Measurements from ENCODE around the gene ANXA2. TPM values are rescaled to one million over a fixed set of nuclear protein-coding genes. Genes with fewer than 3 reads are reported as not detected.

ANXA2 gene
- total RNA-seq, 1 experiment from 2014 or later: 1,038 TPM

- Histone ChIP-seq H3K27ac (ENCODE audit: low read depth, low read length, poor library complexity, severe bottlenecking) (no peak overlapping the region), H3K4me1 (ENCODE audit: insufficient read depth, low read length, poor library complexity, severe bottlenecking) (no peaks in the 10 kb centered on the region), H3K27me3 (replicated peaks; ENCODE audit: insufficient read depth, low read depth, low read length, poor library complexity) (no peaks in the 10 kb centered on the region), H3K9me3 (ENCODE audit: low read depth, low read length, poor library complexity, severe bottlenecking) (no peaks in the 10 kb centered on the region), H3K36me3 (ENCODE audit: insufficient read depth, low read length, poor library complexity, severe bottlenecking) (no peaks in the 10 kb centered on the region), H3K4me3 (ENCODE audit: low read depth, low read length, poor library complexity, severe bottlenecking) (no peak overlapping the region)
- no peak for TF ChIP-seq EZH2 (IDR thresholded peaks at IDR 0.05; ENCODE audit: borderline replicate concordance, low read depth, low read length, poor library complexity, severe bottlenecking)
- no peak for TF ChIP-seq CTCF (conservative IDR thresholded peaks at IDR 0.05; ENCODE audit: low read depth, low read length)
- ChIA-PET CTCF (no interaction called here), POLR2A (ENCODE audit: low non-redundant PET) (no interaction called here)
- intact Hi-C loops (cut with micrococcal nuclease; ENCODE audit: unreplicated experiment): no loop called here
- no TSS peak for BruUV-seq (replicated peaks)
- DNase-seq (ENCODE audit: low spot score): no peak
Measured at GRCh38 chr15:60417112-60417511, 19.3 kb upstream of the ANXA2 start.

- DNase-seq (ENCODE audit: low spot score): no peak
- no TSS peak for BruUV-seq (replicated peaks)
- intact Hi-C loops (cut with micrococcal nuclease; ENCODE audit: unreplicated experiment): no loop called here
- no peaks in the 10 kb centered on the region for H3K36me3 ChIP-seq (ENCODE audit: insufficient read depth, low read length, poor library complexity, severe bottlenecking)
- H3K27ac ChIP-seq (ENCODE audit: low read depth, low read length, poor library complexity, severe bottlenecking): no peak overlapping the region
- H3K9me3 ChIP-seq (ENCODE audit: low read depth, low read length, poor library complexity, severe bottlenecking): no peaks in the 10 kb centered on the region
- H3K4me1 ChIP-seq (ENCODE audit: insufficient read depth, low read length, poor library complexity, severe bottlenecking): no peaks in the 10 kb centered on the region
- H3K4me3 ChIP-seq (ENCODE audit: low read depth, low read length, poor library complexity, severe bottlenecking): no peak overlapping the region
- ChIA-PET CTCF (no interaction called here), POLR2A (ENCODE audit: low non-redundant PET) (no interaction called here)
- no peaks in the 10 kb centered on the region for H3K27me3 ChIP-seq (replicated peaks; ENCODE audit: insufficient read depth, low read depth, low read length, poor library complexity)
- TF ChIP-seq EZH2 (IDR thresholded peaks at IDR 0.05; ENCODE audit: borderline replicate concordance, low read depth, low read length, poor library complexity, severe bottlenecking): no peak
- no peak for TF ChIP-seq CTCF (conservative IDR thresholded peaks at IDR 0.05; ENCODE audit: low read depth, low read length)
Measured at GRCh38 chr15:60416484-60416883, 18.7 kb upstream of the ANXA2 start.

- Histone ChIP-seq H3K36me3 (ENCODE audit: insufficient read depth, low read length, poor library complexity, severe bottlenecking) (no peaks in the 10 kb centered on the region), H3K4me1 (ENCODE audit: insufficient read depth, low read length, poor library complexity, severe bottlenecking) (no peaks in the 10 kb centered on the region), H3K27ac (ENCODE audit: low read depth, low read length, poor library complexity, severe bottlenecking) (no peak overlapping the region), H3K4me3 (ENCODE audit: low read depth, low read length, poor library complexity, severe bottlenecking) (no peak overlapping the region), H3K27me3 (replicated peaks; ENCODE audit: insufficient read depth, low read depth, low read length, poor library complexity) (no peaks in the 10 kb centered on the region), H3K9me3 (ENCODE audit: low read depth, low read length, poor library complexity, severe bottlenecking) (no peaks in the 10 kb centered on the region)
- ChIA-PET CTCF (no interaction called here), POLR2A (ENCODE audit: low non-redundant PET) (no interaction called here)
- intact Hi-C loops (cut with micrococcal nuclease; ENCODE audit: unreplicated experiment): no loop called here
- no peak for DNase-seq (ENCODE audit: low spot score)
- no peak for TF ChIP-seq CTCF (conservative IDR thresholded peaks at IDR 0.05; ENCODE audit: low read depth, low read length)
- TF ChIP-seq EZH2 (IDR thresholded peaks at IDR 0.05; ENCODE audit: borderline replicate concordance, low read depth, low read length, poor library complexity, severe bottlenecking): no peak
- BruUV-seq (replicated peaks): no TSS peak
Measured at GRCh38 chr15:60414016-60414682, 16.4 kb upstream of the ANXA2 start.

Data from A673 (cell line).